Fibroblast of skin of right biceps (primary cell): ENCODE measurements around the gene IL12RB2.

Experiments
- DNase-seq: peaks from one replicate; pipeline ENCODE4 v3.0.0-alpha.2; 2013

The IL12RB2 gene

GRCh38 chr1:67352211-67352610 lies 44.5 kb downstream of the IL12RB2 start:
- no peak for DNase-seq

GRCh38 chr1:67355745-67356424 lies 48.2 kb downstream of the IL12RB2 start:
- DNase-seq, result peak; percentile 78

- no peak for DNase-seq
These were observed 51.9 kb downstream of the IL12RB2 start for GRCh38 chr1:67359592-67359991.

- no peak for DNase-seq
These were observed 54.0 kb downstream of the IL12RB2 start for GRCh38 chr1:67361641-67362040.

GRCh38 chr1:67367370-67368045 lies 59.8 kb downstream of the IL12RB2 start:
- peak; percentile 23 for DNase-seq

- DNase-seq, result no peak
These were observed 60.4 kb downstream of the IL12RB2 start for GRCh38 chr1:67368046-67368514.

GRCh38 chr1:67371043-67371442 lies 63.4 kb downstream of the IL12RB2 start:
- DNase-seq, result no peak

- DNase-seq, result no peak
These were observed 64.0 kb downstream of the IL12RB2 start for GRCh38 chr1:67371681-67372080.

- no peak for DNase-seq
These were observed 64.5 kb downstream of the IL12RB2 start for GRCh38 chr1:67372136-67372535.

- DNase-seq, result no peak
These were observed 65.2 kb downstream of the IL12RB2 start for GRCh38 chr1:67372898-67373297.

- DNase-seq, result no peak
These were observed 68.7 kb downstream of the IL12RB2 start for GRCh38 chr1:67376381-67376780.

GRCh38 chr1:67377253-67377652 lies 69.6 kb downstream of the IL12RB2 start:
- DNase-seq, result no peak

- DNase-seq, result no peak
These were observed 73.5 kb downstream of the IL12RB2 start for GRCh38 chr1:67381154-67381553.

- no peak for DNase-seq
These were observed 74.6 kb downstream of the IL12RB2 start for GRCh38 chr1:67382292-67382691.

- DNase-seq, result no peak
These were observed 76.4 kb downstream of the IL12RB2 start for GRCh38 chr1:67383999-67384638.

GRCh38 chr1:67390041-67390887 lies 82.6 kb downstream of the IL12RB2 start:
- peak; percentile 87 for DNase-seq

- no peak for DNase-seq
These were observed 85.6 kb downstream of the IL12RB2 start for GRCh38 chr1:67393240-67393639.

- no peak for DNase-seq
These were observed 86.1 kb downstream of the IL12RB2 start for GRCh38 chr1:67393737-67394136.

- no peak for DNase-seq
These were observed 86.9 kb downstream of the IL12RB2 start for GRCh38 chr1:67394548-67394947.

- DNase-seq, result no peak
These were observed 91.7 kb downstream of the IL12RB2 start for GRCh38 chr1:67399199-67399993.

GRCh38 chr1:67400029-67400786 lies 92.5 kb downstream of the IL12RB2 start:
- DNase-seq, result peak; percentile 55
